Renal cortical epithelial cell (primary cell): ENCODE measurements around the gene LRRC61. TPM values are rescaled to one million over a fixed set of nuclear protein-coding genes. Genes with fewer than 3 reads are reported as not detected.

Experiments
- DNase-seq: peaks from one replicate; pipeline ENCODE4 v3.0.0-alpha.2; 2011; ENCODE audit warnings: low read depth
- total RNA-seq: library from RNA; depleted of rRNA; stranded (reverse); fragments of >200 nt; gene quantifications from 2 replicates; pipeline ENCODE4 v1.2.3, GENCODE V29; 2014

Gene LRRC61
- total RNA-seq, 1 donor from 2014 or later = 86.5 TPM

DNA sequence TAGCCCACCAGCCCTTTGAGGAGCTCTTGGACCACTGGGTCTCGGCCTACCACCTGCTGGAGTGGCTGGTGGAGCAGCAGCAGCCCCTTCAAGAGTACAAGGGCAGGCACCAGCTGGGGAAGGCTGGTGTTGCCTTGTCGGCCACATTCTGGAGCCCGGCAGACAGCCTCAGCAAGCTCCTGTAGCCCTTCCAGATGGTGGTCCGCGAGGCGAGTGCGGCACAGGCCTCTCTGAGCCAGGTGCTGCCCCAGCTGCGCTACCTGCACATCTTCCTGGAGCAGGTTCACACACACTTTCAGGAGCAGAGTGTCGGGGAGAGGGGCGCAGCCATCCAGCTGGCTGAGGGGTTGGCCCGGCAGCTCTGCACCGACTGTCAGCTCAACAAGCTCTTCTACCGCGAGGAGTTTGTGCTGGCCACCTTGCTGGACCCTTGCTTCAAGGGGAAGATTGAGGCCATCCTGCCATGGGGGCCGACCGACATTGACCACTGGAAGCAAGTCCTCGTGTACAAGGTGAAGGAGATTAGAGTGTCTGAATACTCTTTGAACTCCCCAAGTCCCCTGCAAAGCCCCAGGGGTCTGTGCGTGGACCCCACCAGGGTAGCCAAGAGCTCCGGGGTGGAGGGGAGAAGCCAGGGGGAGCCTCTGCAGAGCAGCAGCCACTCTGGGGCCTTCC, 7.2 kb downstream of the LRRC61 start:
- no peak for DNase-seq

DNA sequence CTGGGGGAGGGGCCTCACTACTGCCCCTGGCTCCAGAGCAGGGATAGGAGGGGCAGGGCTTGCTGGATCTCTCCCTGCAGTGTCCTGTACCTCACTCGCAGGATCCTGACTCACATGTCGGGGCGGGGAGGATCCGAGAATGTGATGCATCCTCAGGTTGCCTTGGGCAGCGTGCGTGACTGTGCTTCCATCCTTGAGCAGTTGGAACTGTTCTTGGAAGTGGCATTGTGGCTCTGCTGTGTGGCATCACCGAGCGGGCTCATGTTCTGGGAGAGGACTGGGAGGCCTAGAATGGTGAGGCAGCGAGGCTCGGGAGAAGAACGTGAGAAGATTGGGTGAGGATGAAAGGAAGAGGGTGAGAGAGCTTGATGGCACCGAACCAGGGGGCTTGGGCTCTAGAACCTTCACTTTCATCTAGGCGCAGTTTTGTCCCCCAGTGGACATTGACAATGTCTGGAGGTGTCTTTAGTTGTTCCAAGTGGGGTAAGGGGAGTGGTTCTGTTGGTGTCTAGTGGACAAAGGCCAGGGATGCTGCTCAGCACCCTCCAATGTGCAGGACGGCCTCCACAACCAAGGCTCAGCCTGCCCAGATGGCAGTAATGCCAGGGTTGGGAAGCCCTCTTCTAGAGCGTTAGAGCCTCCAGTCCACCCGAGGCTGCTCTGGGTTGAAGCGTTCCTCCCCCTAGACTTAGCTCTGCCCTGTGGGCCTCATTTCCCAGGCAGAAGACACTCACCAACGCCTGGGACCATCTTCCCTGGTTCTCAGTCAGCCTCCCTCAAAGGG, 9.9 kb downstream of the LRRC61 start:
- DNase-seq = no peak

DNA sequence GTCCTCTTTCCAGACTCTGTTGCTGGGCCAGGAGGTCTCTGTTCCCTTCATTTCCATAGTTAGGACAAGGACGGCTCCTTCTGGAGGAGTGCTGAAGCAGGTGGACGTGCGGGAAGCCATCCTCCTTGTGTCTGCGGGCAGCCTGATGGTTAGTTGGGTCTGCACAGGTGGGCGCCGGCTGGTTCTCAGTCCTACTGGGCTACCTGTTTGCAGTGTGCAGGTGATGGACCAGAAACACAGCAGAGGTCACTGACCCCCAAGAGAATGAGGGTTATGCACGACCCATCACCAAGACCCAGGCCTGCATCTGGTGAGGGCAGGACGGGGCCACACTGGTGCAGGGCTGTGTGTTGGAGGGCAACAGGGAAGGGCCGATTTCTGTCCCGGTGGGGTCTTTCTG, 10.5 kb downstream of the LRRC61 start:
- no peak for DNase-seq

DNA sequence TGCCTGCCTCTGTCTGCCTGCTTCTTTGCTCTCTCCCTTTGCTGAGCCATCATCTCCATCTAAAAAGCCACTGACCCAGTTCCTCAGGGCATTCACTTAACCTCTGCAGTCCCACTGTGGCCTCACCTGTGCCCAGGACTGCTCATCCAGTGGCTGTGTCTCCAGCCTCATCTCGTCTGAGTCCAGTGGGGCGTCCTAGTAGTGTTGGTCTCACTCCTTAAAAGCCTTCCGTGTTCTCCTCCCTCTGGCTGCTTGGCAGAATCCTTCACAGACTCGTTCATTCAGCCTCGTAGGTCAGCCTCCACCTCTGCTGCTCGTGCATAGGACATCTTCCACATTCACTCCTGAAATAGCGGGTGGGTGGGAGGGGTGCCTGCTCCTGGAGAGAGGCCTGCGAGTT, 11.0 kb downstream of the LRRC61 start:
- DNase-seq = no peak

DNA sequence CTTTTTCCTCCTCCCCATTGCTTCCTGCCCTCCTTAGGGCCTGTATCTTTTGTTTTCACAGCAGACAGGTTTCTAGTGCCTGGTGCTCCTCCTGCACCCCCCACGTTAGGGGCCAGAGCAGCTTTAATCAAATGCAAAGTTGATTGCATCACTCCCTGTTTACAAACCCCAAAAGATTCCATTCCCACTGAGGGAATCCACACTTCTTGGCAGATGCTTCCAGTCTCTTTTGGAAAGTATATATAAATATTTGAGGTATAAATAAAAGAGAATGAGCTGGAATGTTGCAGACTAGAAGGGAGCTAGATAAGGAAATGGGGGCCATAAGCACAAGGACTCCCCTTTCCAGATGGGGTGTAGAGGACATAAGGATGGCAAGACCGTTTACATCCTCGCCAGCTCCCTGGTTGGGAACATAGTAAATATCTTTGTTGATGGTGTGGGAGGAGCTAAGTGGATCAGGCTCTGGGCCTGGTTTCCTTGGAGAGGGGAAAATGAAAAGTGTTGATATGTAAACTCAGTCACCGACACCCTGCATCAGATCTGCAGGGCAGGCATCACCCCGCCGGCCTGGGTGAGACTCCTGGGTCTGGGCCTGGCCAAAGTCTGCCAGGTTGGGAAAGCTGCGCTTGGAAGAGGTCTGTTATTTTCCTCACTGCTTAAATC, 12.1 kb downstream of the LRRC61 start:
- no peak for DNase-seq

DNA sequence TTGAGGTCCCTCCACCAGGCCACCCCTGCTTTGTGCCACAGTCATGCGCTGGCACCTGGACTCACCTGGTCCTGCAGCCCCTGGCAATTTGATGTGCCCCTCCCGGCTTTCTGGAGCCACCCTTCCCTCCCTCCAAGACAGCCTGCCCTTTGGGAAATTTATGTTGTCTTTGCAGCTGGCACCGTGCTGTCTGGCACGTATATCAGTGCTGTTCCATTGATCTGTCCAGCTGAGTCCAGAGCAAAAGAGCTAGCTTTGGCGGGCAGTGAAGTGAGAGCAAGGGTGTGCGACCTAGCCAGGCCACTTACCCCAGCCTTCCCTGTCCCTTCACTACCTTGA, 12.6 kb downstream of the LRRC61 start:
- DNase-seq = no peak

DNA sequence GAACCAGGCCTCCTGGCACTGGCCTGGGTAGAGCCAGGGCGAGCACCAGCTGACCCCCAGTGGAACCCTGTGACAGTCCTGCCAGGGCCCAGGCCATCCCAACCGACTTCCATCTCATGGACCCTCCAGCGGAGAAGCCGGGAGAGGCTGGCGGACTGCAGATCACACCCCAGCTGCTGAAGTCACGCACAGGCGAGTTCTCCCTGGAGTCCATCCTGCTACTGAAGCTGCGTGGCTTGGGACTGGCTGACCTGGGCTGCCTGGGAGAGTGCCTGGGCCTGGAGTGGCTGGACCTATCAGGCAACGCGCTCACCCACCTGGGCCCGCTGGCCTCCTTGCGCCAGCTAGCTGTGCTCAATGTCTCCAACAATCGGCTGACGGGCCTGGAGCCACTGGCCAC, 13.6 kb downstream of the LRRC61 start:
- DNase-seq = no peak

DNA sequence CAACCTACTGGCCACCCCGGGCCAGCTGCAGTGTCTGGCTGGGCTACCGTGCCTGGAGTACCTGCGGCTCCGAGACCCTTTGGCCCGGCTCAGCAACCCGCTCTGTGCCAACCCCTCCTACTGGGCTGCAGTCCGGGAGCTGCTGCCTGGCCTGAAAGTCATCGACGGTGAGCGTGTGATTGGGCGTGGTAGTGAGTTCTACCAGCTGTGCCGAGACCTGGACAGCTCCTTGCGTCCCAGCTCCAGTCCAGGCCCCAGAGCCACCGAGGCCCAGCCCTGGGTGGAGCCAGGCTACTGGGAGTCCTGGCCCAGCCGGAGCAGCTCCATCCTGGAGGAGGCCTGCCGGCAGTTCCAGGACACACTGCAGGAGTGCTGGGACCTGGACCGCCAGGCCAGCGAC, 14.0 kb downstream of the LRRC61 start:
- DNase-seq = no peak

DNA sequence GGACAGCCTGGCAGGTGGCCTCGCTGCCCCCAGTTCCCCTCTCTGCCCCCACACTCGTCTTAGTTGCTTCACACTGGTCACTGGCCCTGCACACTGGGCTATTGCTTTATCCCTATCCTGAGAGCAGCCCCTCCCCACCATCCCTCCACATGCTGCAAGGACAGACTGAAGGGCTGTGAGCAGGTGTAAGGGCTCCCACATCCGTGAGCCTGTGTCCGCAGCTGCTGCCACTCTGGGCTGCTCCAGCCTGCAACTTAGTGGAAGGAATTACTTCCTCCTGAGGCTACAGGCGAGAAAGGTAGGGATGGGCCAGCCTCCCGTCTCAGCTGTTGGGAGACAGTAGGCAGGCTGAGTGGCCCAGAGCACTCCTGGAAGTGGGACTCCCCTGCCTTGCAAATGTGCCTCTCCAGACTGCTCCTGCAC, 14.5 kb downstream of the LRRC61 start:
- DNase-seq = no peak

DNA sequence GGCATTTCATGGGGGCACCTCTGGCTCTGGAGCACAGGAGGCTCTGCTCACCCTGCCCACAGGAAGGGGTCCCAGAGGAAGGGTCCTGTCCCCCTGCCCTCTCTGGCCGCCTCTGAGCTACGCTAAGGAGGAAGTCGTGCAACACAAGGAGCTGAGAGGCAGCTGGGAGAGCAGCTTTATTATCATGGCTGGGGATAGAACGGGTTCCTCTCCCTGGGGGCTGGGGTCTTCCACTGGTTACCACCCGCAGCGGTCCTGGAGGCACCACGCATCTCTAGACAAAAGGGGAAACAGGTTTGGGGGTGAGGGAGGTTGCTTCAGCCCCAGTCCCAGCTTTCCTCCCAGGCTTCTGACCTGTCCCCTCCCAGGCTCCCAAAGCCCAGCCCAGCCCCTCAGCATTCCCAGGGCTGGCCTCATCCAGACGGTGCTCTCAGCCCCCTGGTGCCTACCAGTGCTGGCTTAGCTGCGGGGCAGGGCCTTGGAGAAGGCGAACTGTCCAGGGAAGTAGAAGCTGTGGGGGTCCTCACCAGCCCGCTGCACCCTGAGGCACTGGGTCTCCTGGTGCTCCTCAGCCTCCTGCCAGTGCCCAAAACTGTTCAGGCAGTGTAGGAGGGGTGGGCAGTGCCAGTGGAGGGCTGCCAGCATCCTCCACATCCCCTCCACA, 15.1 kb downstream of the LRRC61 start:
- DNase-seq = no peak

DNA sequence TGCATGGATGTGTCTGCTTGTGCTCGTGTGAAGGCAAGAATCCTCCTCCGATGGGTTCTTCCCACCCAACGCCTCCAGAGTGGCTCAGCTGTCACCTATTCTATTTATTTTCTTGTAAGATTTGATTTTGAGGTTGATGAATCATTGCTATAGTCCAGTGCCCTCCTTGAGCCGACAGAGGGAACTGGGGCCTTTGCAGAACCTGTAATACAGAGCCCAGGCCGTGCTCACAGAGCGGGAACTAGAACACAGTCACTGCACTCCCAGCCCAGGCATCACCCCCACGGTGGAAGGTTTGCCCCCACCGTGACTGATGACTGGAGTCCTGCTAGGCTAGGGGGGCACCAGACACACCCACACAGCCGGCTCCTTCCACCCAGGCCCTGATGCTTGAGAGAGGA, 16.3 kb downstream of the LRRC61 start:
- DNase-seq = peak; percentile 84

DNA sequence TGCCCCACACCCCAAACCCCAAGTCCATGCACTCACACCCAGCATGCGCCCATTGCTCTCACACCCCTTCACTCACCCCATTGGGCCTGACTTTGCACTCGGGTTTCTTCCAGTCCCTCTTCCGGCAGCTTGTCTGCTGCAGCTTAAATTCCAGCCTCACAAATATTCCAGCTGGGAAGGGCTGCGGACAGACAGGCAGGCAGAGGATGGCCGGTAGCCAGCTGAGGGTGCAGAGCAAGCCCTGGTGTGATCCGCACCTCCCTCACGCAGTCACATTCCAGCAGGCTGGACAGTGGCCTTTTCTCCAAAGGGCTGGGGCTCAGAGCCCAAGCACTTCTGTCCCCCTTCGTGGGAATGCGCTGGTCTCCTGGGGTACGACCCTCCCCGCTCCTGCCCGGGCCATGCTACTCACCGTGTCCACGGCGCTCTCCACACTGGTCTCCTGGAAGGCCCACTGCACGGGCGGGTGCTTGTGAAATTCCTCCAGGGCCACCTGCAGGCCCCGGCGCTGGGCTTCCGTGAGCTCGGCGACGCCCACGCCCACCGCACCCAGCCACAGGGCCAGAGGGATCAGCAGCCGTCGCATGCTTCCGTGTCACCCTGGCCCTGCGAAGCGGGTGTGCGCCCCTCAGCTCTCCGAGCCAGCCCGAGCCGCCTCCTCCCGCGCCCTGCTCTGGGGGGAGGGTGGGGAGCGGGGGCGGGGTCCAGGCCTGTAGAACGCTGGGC, 17.0 kb downstream of the LRRC61 start:
- peak; percentile 66 for DNase-seq

DNA sequence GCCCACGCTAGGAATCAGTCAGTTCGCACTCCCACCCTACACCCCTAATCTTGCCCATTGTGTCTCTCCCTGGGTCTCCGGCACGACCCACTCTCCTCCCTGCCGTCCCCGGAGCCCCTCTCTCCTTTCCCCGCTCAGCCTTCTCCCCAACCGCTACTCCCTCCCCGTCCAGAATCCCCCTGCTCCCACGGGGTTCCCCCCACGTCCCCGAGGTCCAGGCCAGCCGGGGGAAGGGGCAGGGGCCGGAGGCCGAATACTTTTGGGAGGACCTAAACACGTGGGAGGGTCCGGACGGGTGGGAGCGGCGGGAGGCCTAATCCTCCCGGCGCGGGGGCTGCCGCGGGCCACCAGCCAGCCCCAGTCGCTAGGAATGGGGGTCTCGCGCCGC, 17.7 kb downstream of the LRRC61 start:
- no peak for DNase-seq

DNA sequence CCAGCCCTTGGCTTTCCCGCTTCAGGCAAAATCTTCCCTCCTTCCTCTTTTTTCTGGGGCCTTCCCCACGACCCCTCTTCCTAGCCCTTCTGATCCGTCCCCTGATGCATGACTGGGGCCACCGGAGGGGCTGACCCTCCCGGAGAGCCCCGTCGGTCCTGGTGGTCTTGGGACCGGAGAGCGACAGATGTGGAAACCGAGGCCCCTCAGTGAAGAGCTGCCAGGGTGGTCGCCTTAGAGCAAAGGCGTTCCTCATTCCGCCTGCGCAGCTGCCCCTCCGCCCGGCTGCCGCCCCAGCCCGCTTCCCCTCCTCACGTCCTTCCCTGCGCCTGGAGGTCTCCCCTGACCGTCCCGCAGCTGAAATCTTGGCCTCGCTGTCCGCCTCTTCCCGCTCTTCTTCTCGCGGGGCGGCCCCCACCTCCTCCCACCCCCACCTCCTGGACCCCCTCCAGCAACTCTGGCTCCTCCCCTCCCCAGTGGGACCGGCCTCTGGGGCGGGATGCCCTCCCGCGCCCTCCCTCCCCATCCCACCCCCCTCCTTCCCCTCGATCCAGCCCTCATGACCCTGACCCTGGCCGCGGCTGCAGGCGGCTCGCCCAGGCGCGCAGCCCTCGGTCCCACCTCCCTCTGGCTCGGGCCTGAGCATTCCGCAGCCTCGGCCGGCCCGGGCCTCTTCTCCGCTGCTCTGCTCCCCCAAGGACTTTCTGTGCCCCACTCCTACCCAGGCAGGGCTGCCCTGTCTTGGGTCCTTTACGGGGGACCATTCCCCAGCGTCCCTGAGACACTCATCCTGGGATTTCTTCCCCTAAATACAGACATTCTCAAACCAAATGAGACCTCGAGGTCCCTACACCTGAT, 18.3 kb downstream of the LRRC61 start, which contains the start of gene RARRES2:
RARRES2 (minus strand) TSS at position 367 of the 858 bp plus-strand sequence. CDS start 1,020 bp downstream, outside the sequence.
- DNase-seq = no peak

DNA sequence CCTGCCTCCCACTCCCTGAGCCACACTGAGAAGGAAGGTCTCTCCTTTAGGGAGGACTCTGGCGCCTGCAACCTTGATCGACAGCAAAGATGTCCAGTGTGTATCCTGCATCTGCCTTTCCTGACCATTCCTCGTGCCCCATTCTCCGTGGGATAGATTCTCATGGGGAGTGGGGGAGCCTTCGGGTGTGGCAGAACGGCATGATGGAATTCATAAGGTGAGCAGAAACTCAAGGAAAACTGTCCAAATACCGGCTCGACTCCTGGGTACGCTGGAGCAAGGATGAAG, 18.9 kb downstream of the LRRC61 start:
- no peak for DNase-seq

DNA sequence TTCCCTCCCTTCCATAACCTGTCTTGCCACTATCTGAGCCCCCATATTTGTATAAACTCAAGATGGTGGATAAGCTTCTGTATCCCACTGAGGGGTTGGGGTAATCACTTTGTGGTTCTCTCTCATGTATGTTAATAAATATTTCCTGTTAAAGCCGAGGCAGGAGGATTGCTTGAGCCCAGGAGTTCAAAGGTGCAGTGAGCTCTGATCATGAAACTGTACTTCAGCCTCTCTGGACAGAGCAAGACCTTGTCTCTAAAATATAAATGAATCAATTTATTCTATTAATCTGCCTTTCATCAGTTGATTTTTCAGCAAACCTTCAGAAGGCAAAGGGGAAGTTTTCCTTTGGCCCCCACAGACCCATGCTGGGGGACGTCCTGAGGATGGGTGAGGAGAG, 20.1 kb downstream of the LRRC61 start:
- DNase-seq = no peak

DNA sequence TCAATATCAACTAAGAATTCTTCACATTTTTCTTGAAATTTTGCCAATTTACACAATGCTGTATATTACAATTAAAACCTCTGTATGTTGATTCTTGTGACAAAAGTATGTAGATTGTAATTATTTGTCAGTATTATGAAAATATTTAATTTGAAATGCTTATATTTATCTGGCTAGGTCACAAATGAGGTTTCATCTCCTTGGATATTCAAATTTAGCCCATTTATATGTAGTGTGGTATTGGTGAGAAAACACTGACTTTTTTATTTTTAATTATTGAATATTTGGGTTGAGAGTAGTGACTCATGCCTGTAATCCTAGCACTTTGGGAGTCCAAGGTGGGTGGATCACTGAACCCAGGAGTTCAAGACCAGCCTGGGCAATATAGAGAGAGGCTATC, 21.1 kb downstream of the LRRC61 start:
- no peak for DNase-seq

DNA sequence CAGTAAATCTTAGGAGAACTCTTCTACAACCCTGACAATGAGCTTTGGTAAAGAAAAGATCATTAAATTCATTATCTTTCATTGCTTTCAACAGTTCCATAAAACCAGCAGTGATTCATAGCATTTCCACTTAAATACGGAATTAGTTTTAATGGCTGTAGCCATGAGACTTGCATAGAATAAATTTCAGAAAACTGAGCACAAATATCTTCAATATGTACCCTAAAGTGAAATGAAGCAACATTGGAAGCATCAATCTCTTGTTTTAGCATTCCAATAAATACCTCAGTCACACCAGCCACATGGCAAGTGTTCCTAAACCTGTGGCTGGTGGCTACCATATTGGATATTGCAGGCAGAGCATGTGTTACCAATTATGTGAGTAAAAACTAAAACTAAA, 21.9 kb downstream of the LRRC61 start:
- DNase-seq = no peak

DNA sequence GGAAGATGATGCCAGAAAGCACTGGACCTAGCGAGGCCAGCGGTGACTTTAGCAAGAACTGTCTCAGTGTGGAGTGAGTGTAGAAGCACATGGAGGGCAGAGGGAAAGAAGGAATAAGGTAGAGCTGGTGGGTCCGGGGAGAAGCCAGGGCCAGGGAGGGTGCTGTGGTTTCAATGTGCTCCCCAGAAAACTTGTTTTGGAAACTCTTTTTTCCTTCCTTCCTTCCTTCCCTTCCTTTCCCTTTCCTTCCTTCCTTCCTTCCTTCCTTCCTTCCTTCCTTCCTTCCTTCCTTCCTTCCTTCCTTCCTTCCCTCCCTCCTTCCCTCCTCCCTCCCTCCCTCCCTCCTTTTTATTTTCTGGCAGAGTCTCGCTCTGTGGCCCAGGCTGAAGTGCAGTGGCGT, 23.8 kb downstream of the LRRC61 start:
- no peak for DNase-seq

DNA sequence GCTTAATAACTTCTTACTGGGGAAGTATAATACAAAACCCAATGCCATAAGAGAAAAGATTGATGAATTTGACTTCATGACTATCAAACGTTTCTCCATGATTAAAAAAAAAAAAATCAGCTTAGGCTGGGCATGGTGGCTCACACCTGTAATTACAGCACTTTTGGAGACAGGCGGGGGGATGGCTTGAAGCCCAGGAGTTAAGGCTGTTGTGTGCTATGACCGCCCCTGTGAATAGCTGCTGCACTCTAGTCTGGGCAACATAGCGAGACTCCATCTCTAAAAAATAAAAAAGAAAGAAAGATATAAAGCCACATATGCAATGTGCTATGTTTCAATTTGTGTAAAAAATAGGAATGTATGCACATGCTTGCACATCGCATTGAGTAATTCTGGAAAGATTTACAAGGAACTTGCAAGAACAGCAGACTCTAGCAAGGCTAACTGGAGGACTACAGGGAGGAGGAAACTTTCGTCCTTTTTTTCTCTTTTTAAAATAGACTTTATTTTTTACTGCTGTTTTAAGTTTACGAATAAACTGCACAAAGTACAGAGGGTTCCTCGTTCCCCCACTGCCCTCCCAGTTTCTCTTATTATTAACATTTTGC, 28.5 kb downstream of the LRRC61 start:
- no peak for DNase-seq

DNA sequence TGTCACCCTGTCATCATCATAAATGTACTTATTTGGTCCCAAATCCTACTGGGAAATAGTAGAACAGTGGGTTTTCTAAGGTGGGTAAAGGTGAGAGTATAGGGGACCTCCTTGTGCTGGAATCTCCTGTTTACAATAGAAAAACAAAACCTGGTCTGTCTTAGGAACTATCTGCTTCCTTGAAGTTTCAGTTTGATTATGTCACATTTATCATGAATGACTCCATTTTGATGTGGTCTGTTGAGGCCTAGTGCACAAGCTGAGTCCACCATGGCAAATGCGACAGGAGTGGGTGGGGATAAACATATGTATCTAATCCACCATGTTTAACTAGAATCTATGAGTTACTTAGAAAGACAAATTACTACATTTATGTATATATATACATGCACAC, 32.5 kb downstream of the LRRC61 start:
- no peak for DNase-seq
